KBM-7 (cell line): ENCODE data around the gene IGHMBP2.

Source experiments
- DNase-seq: peaks from one replicate; pipeline ENCODE4 v3.0.0-alpha.2; 2015
- in situ Hi-C: fragments of 300-500 bp; cut with MboI; formaldehyde crosslinking; loops from 2 replicates; pipeline ENCODE4 v1.14.3; 2020; ENCODE audit warnings: low sequenced_read_pairs, low pct_unique_long_range_greater_than_20kb, mixed read lengths

IGHMBP2 gene

DNA sequence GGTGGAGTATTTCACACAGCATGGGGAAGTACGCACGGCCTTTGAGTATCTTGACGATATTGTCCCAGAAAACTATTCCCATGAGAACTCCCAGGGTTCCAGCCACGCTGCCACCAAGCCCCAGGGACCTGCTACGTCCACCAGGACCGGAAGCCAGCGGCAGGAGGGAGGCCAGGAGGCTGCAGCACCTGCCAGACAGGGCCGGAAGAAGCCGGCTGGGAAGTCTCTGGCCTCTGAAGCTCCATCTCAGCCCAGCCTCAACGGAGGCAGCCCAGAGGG is 32.6 kb downstream of the IGHMBP2 start:
- no peak for DNase-seq
- in situ Hi-C loops = no loop called here

DNA sequence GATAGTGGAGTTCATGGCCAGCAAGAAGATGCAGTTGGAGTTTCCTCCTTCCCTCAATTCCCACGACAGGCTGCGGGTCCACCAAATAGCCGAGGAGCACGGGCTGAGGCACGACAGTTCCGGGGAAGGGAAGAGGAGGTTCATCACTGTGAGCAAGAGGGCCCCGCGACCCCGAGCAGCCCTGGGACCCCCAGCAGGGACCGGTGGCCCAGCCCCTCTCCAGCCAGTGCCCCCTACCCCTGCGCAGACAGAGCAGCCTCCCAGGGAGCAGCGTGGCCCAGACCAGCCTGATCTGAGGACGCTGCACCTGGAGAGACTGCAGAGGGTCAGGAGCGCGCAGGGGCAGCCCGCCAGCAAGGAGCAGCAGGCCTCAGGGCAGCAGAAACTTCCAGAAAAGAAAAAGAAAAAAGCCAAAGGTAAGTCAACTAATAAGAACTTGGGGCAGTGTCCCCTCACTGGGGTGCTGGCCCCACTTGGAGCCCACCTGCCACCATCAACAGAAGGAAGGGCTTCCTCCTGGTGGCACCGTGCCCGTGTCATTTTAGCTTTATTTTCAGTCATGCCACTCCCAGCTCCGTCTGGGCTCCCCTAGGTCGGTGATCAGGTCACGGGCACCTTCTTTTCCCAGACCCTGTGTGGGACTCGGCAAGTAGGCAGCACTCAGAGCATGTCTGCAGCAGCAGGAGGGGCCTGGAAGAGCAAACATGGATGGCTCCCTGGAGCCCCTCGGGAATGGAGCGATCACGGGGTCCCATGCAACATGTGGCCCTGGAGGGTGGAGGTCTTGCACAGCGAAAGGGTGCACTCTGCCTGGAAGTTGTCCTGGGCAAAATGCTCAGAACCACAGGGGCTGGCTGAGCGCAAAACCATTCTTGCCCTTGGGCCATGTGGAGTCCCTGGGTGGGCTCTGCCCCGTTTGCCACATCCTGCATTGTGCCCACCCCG is 33.3 kb downstream of the IGHMBP2 start:
- no peak for DNase-seq
- in situ Hi-C loops = no loop called here

- no peak for DNase-seq
- in situ Hi-C loops = no loop called here
These were observed 34.4 kb downstream of the IGHMBP2 start for GRCh38 chr11:68938088-68938487.

DNA sequence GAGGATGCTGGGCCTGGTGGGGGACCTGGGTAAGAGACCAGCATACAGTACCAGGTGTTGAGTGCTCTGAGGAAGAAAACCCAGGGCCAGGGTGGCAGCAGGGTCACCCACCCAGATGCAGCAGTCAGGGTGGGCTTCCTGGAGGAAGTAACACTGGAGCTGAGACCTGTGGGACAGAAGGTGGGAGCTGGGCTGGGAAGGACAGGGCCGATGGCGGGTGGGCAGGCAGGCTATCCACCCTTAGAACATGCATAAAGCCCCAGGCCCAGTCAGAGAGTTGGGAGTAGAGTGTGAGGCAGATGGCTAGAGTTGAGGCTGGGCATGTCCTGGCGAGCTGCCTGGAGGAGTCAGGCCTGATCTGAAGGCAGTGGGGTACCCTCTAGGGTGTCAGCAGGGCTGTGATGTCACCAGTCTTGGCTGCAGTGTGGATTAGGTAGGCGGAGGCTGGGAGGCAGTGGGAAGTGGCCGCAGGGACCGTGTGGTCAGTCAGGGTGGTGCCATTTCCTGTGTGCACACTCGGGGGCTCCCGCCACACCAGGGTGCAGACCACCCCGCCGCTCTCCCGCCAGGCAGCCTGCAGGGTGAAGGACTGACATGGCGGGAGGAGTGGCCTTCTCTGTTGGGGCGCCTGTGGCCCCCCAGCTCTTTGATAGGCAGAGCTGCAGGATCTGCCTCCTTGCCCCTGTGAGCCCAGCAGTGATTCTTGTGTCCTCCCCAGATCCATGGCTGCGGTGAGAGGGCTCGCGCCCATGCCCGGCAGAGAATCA is 35.3 kb downstream of the IGHMBP2 start:
- in situ Hi-C loops = no loop called here
- no peak for DNase-seq

- in situ Hi-C loops = no loop called here
- DNase-seq = no peak
These were observed 36.2 kb downstream of the IGHMBP2 start for GRCh38 chr11:68939583-68940555.

GRCh38 chr11:68940651-68941323 is 37.1 kb downstream of the IGHMBP2 start:
- in situ Hi-C loops = no loop called here
- no peak for DNase-seq

- in situ Hi-C loops = no loop called here
- DNase-seq = no peak
These were observed 37.8 kb downstream of the IGHMBP2 start for GRCh38 chr11:68941324-68942094.

DNA sequence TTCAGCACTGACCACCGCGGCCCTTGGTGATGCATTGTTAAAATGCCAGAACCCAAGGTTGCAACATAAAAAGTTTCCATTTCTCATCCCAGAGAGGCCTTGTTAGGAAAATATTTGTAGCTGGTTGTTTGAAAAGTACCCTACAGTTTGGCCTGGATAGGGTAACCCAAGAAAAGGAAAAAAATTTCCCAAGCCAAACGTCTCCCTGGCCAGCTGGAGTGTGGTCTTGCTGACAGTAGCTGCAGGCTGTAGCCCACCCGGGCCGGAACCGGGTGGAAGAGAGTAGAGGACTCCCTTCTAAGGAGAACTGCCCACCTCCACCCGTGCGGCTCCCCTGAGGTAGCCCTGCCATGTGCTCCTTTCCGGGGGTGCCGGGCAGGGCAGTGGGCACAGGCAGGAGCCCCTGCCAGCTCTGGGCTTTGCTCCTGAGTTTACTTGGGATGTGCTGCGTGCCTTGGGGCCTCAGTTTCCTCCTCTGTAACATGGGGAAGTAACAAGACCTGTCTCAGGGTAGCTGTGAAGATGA is 38.5 kb downstream of the IGHMBP2 start:
- in situ Hi-C loops = no loop called here
- no peak for DNase-seq

GRCh38 chr11:68942751-68943271 is 39.1 kb downstream of the IGHMBP2 start:
- in situ Hi-C loops = no loop called here
- DNase-seq = peak; percentile 43

DNA sequence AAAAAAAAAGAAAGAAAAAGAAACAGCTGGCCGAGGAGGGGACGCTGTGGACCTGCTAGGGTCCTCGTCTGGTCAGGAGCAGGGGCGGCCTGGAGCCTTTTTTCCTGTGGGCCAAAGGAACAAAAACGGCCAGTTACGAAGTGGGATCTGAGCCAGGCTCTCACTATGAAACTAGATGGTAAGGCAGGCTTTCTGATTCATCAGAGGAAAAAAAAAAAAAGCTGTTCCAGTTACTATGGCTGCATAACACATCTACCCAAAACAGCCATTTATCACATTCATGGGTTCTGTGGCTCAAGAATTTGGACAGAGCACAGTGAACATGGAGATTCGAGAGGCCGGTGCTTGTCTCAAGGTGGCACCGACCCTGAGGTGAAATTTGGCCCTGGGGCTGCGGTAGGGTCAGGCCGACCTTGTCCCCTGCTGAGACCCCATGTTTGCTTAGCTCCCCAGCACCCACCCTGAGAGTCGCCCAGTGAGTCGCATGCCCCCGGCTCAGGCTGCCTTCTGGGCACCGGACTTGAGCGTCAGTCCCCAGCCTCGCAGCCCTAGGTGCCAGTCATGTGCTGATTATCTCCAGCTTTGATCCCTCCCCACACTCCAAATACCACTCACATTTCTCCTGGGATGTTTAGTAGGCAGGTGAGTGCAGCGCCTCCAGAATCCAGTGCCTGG is 42.9 kb downstream of the IGHMBP2 start:
- in situ Hi-C loops = no loop called here
- DNase-seq = no peak

DNA sequence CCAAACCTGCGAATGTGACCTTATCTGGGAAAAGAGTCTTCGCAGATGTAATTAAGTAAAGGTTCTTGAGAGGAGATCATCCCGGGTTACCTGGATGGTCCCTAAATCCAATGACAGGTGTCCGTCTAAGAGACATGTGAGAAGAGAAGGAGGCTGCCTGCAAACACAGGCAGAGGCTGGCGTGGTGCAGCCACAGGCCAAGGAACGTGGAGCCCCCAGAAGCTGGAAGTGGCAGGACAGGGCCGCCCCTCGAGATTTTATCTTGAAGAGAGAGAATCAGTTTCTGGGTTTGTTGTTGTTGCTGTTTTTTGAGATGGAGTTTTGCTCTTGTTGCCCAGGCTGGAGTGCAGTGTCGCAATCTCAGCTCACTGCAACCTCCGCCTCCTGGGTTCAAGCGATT is 43.5 kb downstream of the IGHMBP2 start:
- DNase-seq = no peak
- in situ Hi-C loops = no loop called here

- no peak for DNase-seq
- in situ Hi-C loops = no loop called here
These were observed 44.8 kb downstream of the IGHMBP2 start for GRCh38 chr11:68948496-68948895.

GRCh38 chr11:68948935-68949334 is 45.2 kb downstream of the IGHMBP2 start:
- in situ Hi-C loops = no loop called here
- no peak for DNase-seq

- DNase-seq = peak; percentile 27
These were observed 46.6 kb downstream of the IGHMBP2 start for GRCh38 chr11:68950270-68950669.

DNA sequence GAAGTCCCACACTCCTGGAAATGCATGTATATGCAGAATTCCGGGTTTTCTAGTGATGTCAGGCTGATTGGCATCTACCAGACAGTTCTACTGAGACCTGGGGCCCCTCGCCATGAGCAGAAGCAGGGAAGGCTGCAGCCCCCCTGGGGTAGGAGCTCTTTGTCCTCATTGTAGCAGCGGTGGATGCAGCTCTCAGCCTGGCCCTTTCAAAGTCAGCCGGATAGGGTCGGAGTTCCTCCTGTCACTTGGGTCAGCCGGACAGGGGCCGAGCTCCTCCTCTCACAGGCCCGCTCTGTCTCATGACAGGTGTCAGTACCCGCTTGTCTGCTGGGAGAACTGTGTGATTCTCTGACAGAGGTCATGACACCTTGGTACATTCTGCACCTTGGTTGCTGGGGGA is 47.1 kb downstream of the IGHMBP2 start:
- in situ Hi-C loops = no loop called here
- DNase-seq = no peak

More at GRCh38 chr11:68950270-68950669, 46.6 kb downstream of the IGHMBP2 start:
- in situ Hi-C loops = no loop called here

GRCh38 chr11:68954836-68955606 is 51.3 kb downstream of the IGHMBP2 start:
- in situ Hi-C loops = no loop called here
- DNase-seq = peak; percentile 63

DNA sequence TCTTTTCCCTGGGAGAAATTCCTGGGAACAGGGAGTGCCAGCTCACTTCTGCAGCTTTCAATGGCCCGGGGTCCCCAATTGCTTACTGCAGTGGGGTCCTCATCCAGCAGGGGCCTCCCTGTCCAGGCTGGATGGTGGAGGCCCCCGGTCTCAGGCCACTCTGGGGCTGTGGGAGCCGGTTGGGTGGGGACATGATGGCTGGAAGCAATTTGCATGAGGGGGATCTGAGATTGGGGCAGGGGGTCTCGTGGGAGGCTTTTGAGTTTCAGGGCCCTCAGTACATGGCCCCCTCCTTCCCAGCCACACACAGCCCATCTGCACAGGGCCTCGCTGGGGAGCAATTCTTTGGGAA is 51.9 kb downstream of the IGHMBP2 start:
- no peak for DNase-seq
- in situ Hi-C loops = no loop called here
